GM19397 (cell line): ENCODE measurements around the gene TCERG1L.

Source experiments
- ATAC-seq: cut with Tn5 transposase; IDR thresholded peaks from one replicate; pipeline ENCODE4 v1.9.1; 2021; ENCODE audit warnings: mild to moderate bottlenecking, moderate library complexity; ENCODE audit not compliant: unreplicated experiment

The TCERG1L gene

DNA sequence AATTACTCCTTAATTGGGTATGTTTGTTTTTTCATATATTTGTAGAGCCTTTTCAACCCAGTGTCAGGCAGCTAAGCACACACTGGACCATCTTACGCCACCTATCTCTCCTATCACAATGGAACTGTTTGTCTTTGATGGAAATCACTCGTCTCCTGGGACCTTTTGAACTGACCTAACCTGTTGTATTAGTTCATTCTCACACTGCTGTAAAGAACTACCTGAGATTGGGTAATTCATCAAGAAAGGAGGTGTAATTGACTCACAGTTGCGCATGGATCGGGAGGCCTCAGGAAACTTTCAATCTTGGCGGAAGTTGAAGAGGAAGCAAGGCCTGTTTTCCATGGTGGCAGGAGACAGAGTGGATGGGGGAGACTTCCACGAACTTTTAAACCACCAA lies 182.0 kb downstream of the TCERG1L start:
- no peak for ATAC-seq

DNA sequence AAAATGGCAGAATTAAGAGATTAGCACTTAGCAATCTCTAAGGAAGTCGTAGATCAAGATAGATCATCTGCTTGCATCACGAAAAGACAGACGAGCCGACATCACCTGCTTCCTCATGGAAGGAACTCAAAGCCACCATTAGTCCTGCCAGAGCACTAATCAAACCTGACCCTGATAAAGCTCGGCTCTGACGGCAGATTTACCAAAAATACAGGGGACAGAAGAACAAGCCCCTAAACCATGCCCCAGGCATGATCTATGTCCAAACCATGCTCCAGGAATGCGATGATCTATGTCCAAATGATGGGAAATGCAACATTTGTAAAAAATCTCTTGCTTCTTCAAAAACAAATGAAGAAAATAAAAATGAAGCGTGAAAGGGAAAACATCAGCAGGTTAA lies 182.8 kb downstream of the TCERG1L start:
- ATAC-seq, result no peak

DNA sequence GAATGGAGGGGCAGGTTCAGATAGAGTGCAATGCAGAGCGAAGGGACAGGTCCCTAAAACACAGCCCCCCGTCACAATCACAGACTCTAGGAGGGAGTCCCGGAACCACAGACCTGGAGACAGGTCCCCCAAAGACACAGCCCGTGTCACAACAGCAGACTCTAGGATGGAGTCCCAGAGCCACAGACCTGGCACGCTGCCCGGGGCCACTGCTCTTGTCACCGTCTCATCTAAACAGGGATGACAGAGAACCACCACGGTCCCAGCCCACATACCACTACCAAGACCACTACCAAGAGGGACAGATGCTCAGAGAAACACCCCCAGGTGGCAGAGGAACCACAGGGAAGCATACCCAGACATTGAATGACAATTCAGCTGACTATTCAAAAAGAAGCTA lies 183.9 kb downstream of the TCERG1L start:
- ATAC-seq, result no peak

DNA sequence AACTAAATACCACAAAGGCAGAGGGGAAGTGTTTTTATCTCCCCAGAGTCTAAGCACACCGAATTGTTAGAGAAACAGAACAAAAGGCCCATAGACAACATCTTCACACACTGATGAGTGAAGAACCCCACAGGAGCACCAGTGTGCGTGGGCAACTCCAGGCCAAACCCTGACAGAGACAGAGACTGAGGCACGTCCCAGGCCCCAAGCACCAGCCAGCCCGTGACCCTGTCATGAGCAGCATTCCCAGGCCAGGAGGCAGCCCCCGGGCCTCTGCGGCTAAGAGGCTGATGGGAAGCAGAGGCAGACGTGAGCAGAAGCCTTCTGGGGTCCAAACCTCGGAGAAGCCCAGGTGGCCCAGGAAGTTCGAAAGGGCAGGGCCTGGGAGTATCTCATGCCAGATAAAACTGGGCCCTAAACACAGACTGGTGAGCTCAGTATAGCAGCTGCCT lies 184.4 kb downstream of the TCERG1L start:
- no peak for ATAC-seq

DNA sequence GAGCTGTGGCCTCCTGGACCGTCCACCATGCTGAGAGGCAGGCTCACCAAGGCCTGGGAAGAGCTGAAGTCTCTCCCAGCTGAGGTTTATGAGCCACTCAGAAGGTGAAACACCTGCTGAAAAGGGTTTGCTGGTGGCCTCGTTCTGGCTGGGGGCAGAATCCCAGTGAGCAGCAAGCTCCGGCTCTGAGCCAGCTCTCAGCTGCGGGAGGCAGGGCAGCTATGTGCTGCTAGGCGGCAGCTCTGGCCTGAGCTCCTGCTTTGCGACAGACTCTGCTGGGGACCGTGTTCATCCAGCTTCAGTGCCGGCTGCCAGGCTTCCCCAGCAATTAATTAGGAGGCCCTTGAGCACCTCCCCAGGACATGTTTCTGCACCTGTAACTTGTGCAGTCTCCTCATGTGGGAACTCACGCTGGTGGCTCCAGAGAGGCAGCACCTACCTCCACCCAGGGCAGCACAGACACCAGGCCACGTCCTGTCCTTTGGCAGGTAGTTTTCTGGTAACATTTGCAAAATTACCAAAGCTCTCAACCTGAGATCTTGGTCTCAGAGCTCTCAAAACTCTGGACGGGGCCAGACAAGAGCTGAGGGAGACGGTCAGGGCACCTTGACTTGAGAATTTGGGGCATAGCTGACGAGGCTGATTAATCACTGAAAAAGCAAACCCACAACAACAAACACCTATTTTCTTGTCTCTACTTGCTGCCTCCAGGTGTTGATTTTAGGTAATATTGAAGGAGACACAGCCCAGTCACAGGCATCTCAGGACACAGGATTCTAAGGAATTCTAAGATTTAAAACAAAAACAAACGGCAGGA lies 185.0 kb downstream of the TCERG1L start:
- no peak for ATAC-seq

DNA sequence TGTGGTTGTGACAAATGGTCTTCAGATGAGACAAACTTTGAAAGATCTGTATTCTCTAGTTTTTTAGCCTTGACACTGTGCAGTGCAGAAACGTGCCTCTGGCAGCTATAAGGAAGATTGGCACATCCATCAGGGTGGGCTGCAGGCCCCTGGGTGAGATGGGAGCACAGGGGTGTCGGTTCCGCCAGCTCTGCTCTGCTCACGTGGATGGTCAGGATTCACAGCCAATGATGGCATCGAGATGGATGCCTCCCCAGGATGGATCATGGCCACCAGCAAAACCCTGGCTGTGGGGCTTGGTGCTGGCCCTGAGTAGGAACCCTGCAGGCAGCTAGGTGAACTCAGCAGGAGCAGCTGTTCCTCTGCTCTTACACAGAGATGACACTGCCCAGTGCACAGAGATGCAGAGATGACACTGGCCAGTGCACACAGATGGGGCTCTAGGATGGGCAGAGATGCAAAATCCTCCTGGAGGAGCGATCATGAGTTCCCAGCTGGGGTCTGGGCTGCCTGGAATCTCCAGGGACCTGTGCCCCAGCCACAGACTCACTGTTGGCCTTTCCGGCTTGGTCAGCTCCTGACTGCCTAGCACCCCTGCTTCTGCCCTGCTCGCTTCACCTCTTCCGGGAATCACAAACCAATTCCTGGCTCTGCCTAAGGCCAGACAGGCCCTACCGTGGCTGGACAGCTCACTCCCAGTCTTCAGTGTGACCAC lies 185.9 kb downstream of the TCERG1L start:
- no peak for ATAC-seq

DNA sequence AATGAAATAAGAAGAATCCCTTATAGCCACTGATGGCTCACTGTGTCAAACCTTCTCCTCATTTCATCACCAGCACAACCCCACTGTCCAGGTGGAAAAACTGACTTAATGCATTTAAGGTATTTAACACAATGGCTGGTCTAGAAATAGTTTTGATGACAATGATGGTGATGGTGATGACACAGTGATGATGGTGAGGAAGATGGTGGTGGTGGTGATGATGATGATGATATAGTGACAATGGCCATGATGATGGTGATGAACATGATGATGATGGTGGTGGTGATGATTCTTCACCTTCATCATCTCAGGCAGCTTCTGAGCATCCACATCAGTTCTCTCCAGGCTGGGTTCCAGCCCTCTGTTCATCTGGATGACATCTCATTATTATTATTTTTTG lies 186.6 kb downstream of the TCERG1L start:
- ATAC-seq, result no peak

DNA sequence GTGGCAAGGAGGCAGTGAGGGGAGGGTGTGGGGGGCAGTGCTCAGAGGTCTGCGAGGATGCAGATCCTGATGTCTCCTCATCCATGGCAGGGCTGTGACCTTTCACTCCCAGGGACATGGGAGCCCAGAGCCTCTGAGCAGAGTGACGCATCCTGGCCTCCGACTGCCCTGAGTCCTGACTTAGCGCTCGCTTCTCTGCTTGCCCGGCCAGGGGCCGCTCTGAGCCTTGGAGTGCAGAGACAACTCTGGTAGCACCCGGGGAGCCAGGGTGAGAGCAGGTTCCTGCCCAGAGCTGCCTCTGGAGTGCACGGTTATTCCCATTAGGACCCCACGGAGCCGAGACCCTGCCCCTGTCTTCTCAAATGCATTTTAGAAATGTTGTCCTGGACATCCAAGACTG lies 188.0 kb downstream of the TCERG1L start:
- no peak for ATAC-seq

DNA sequence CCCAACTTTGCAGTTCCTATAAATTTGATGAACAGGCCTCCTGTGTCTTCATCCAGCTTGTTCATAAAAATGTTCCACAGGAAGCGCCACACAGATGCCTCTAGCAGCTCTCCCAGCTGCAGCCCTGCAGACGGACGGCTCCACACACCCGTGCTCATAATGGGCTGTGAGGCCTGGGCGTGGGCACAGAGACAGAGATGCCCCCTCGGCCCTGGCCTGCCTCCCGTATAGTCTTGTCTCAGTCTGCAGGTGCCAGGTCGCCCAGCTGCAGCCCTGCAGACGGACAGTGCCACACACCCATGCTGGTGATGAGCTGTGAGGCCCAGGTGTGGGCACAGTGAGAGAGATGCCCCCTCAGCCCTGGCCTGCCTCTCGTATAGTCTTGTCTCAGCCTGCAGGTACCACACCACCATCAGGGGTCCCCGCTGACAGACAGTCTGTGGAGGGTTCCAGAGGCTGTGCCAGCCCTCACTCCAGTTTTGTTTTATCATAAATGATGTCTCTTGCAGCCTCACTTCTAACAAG lies 189.9 kb downstream of the TCERG1L start:
- no peak for ATAC-seq

DNA sequence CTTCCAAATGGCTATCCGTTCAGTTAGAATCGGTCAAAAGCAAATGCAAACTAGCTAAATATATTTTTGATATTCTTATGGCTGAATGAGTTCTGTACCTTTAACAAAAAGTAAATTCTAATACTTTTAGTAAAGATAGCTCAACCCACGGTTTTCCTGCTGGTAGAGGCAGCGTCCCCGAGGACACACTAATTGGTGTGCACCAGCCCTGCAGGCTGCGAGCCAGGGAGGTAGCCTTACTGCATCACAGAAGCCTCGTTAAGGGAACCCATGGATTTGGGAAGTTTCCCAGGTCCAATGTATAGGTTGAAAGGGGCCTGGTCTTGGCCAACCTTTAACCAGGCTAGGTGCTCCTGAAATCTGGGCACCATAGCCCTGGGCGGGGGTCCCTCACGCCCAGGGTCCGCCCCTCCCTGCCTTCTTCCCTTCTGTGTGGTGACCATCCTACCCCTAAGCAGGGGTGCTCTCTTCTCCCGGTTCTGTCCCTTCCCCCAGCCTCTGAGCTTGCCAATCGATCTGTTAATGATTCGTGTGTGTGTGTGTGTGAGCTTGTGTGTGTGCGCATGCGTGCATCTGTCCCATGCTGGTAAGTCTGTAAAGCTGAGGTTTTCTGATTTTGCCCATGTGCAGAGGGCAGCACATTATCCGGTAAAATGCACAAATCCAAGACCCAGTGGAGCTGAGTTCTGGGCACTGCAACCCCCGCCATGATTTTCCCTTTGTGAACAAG lies 191.7 kb downstream of the TCERG1L start:
- no peak for ATAC-seq

DNA sequence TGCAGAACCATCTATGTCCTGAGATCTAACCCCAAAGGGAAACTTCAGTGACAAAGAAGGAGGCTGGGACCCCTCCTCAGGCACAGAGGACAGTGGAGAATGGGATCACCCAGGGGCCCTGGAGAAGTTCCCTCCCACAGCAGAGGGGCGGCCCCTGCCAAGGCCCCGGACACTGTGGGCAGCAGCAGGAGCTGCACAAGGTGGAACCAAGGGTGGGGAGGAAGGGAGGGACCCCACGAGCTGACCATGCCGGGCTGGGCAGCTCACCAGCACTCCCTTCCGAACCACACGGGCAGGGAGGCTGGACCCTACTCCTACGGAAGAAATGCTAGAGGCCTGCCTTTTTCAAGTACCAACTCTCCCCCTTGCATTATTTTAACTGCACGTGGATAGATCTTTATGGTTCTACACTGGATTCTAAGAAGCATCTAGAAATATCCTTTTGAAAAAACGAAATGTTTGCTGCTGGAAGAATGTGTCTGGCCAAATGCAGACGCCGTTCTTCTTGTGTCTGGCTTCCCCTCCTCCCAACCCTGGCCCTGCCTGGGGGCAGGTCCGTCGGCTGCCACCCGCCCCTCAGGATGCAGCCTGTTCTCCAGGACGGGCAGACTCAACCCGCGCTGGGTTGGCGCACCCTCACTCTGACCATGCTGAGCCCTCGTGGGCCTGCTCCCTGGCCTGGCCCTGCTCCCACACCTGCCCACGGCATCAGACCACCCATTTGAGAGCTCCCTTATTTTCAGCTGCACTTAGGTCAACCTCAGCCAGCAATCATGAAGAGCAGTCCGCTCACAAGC lies 193.9 kb downstream of the TCERG1L start:
- ATAC-seq, result no peak

DNA sequence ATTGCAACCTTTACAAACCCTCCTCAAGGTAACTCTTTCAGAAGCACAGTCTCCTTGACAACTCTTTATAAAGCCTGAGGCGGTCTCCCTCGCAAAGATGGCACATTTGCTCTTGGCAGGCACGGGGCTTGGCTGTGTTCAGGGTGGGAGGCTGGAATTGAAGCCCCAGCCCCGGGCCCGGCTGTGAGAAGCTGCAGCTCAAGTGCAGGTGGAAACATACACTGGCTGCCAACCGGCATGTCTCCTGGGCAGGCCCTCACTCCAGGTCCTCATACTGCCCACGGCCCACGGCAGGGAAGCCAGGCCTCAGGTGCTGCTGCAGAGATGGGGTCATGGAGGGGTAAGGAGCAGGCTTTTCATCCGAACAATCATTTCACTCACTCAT lies 194.5 kb downstream of the TCERG1L start:
- no peak for ATAC-seq

DNA sequence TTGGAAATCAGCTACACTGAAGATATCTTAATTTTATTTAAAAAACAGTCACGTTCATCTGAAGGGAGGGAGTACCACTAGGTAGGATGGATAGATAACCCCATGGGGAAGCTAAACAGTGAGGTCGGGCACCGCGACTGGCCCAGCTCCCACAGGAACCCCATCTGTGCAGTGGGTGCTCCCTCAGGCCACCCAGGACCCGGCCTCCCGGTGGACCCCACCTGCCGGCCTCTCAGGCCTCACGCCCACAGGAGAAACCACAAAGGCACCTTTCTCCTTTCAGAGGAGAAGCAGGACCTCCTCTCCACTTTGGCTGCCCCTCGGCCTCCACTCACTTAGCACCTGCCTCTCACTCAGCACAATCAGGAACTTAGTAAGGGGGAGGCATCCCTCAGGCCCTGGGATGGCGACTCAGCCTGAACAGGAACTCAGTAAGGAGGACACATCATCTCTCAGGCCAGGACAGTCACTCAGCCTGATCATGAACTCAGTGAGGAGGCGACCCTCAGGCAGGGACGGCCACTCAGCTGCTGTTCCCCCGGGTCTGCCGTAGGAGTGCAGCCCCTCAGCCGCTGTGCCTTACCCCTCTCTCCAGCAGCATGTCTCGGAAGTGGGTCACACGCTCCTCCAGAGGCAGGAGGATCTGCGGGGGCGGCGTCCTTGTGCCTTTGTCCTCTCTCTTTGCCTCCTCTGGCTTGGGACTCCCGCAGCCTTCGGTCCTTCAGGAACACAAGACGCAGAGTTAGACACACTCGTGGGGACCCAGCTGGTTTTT lies 195.1 kb downstream of the TCERG1L start:
- no peak for ATAC-seq

DNA sequence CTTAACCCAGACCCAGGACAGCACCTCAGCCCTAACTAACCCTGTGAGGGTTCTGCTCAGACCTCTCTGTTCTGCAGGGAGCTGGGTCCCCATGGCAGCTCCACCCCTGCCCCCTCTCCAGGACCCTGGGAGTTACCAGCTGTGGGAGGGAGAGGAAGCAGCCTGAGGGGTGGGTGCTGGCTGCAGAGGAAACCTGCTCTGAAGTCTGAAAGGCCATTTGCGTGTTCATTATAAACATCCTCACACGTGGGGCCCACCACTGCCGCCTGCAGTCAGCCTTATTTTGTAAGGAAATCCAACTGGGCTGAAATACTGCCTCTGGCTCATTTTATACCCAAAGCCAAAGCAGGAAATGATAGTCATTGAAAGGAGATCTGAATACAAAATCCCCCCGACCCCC lies 195.7 kb downstream of the TCERG1L start:
- ATAC-seq, result no peak

DNA sequence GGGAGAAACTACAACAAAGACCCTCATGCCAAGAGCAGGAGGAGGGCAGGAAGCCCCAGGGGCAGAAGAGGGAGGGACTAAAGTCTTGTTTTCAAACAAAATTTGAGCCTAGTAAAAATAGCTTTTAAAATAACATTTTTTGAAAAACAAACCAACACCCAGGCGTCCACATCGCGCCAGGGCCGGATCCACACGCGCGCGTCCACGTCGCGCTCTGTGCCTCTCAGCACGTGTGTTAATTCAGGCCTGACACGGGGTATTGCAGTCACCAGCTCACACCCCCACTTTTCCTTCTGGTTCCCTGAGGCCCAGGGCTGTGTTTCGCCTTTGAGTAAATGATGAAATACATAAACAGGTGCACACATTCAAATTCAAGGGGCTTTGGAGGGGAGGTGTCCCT lies 196.2 kb downstream of the TCERG1L start:
- ATAC-seq, result no peak

DNA sequence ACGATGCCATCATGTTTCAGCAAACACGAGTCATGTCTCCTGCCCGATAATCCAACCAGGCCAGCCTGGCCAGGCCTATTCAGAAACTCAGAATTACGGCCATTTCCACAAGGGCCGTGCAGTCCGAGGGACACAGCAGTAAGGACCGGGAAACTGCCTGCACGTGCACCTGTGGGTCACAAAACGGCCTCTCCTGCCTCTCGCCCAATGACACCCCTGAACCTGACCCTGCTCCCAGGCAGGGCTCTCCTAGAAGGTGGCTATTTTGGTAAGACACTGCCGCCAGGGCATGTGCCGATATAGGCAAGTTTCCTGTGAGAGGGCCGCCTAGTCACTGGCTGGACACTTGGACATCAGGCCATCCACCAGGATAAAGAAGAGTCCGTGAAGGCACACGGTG lies 196.7 kb downstream of the TCERG1L start:
- no peak for ATAC-seq

DNA sequence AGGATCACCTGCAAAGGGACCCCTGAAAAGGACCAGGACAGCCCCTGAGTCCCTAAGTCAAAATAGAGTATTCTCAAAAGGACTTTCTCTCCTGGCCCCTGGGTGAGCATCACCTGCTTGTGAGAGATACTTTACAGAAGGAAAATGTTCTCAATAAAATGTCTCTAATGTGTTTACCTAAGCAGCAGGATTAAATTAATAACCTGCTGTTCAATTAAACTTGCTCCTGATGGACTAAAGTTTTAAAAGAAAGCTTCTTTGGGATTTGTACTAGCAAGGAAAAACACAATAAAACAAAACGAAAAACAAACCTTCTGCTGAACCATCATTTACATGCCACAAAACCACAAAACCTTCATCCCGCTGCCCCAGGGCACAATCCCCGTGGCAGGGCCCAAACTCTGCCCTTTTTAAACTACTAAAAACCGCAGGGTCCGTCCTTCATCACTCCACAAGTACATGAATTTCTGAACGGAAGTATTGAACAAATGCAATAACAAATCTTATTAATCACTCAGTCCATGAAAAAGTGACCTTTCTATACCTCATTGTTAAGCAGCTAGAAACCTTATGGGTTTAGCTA lies 197.7 kb downstream of the TCERG1L start:
- no peak for ATAC-seq

DNA sequence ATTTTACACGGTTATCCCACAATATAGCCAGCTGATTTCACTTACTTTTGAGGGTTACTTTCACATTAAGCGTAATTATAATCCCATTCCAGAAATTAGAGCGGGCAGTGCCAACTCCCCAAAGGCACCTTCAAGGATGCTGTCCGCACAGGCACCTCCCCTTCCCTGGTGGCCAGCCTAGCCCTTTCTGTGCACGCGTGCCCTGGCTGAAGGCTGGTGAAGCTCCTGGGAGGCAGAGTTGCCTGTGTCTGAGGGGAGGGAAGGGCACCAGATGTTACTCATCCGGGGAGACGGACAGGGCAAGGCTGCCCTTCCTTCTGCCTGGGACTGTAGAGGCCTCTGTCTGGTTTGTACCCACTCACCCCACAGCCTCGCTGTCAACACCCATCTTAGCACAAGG lies 198.4 kb downstream of the TCERG1L start:
- no peak for ATAC-seq

DNA sequence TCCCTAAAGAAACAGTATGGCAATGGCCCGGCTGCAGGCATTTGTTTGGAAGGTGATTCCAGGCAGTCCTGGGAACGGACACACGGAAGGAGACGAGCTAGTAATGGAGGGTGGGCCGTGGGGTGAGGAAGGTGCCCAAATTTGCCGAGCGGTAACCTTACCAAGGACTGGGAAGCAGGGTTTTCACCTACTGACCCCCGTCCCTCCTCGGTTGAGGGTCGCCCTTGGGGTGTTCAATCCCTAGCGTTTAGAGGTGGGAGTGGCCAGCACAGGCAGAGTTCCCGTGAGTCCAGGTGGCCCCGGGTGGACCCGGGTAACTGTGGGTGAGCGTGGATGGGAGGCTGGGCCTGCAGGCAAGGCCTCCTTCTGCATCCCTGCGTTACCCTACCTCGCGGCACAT lies 198.8 kb downstream of the TCERG1L start:
- no peak for ATAC-seq
